NB4 (cell line): ENCODE results near the gene PRSS57.

Experiments used
- MYC ChIP-seq: IDR thresholded peaks from 2 replicates; pipeline ENCODE4 v1.6.1; 2011; ENCODE audit warnings: low read depth, low read length
- POLR2A ChIP-seq: IDR thresholded peaks from 2 replicates; pipeline ENCODE4 v1.6.1; 2011; ENCODE audit warnings: mild to moderate bottlenecking; ENCODE audit not compliant: insufficient read length; ENCODE audit errors: extremely low read depth
- TF ChIP-seq, protein P1 (sequence below): IDR thresholded peaks from one replicate; pipeline ENCODE4 v1.5.1; 2012; ENCODE audit warnings: low read depth, low read length

DNA sequence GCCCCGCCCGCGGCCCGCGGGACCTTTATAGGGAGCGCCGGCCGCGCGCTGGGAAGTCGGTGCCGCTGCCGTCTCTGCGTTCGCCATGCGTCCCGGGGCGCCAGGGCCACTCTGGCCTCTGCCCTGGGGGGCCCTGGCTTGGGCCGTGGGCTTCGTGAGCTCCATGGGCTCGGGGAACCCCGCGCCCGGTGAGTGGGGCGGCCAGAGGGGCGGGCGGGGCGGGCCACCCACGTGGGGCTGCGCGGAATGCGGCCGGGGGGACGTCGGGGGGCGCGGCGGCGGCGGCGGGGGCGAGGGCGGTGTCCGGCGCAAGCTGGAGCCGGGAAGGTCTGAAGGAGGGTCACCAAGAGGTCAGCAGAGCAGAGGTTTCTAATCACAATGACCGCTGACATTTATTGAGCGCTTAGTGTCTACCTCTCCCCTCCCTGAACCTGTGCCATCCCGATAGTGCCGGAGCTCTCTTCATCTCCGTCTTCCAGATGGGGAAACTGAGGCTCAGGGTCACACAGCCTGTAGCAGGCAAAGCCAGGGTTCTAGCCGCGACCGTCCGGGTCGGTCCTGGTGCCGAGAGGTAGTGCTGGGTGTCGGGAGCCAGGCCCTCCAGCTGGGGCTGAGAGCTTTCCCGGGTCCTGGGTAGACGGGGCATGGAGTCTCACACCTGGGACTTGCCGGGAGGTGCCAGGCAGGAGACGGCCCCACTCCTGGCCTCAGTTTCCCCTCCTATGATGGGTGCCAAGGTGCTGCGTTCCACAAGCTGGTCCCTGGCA, 18.7 kb downstream of the PRSS57 start, which contains the start of gene FSTL3:
- TF ChIP-seq POLR2A (no peak), MYC (no peak)
- TF ChIP-seq, protein P1, sequence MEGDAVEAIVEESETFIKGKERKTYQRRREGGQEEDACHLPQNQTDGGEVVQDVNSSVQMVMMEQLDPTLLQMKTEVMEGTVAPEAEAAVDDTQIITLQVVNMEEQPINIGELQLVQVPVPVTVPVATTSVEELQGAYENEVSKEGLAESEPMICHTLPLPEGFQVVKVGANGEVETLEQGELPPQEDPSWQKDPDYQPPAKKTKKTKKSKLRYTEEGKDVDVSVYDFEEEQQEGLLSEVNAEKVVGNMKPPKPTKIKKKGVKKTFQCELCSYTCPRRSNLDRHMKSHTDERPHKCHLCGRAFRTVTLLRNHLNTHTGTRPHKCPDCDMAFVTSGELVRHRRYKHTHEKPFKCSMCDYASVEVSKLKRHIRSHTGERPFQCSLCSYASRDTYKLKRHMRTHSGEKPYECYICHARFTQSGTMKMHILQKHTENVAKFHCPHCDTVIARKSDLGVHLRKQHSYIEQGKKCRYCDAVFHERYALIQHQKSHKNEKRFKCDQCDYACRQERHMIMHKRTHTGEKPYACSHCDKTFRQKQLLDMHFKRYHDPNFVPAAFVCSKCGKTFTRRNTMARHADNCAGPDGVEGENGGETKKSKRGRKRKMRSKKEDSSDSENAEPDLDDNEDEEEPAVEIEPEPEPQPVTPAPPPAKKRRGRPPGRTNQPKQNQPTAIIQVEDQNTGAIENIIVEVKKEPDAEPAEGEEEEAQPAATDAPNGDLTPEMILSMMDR, result no peak
